ENCODE results near the gene PLEKHN1. TPM values are rescaled to one million over a fixed set of nuclear protein-coding genes. Genes with fewer than 3 reads are reported as not detected.

PLEKHN1 gene
- total RNA-seq, 1 experiment from 2014 or later, result not detected

- Histone ChIP-seq H3K36me3 (ENCODE audit: insufficient read depth, low read length, poor library complexity, severe bottlenecking) (peaks cover 6% of the 10 kb centered on the region), H3K4me3 (ENCODE audit: low read depth, low read length, poor library complexity, severe bottlenecking) (no peak overlapping the region), H3K4me1 (ENCODE audit: insufficient read depth, low read length, poor library complexity, severe bottlenecking) (peaks cover 8% of the 10 kb centered on the region), H3K9me3 (ENCODE audit: low read depth, low read length, poor library complexity, severe bottlenecking) (no peaks in the 10 kb centered on the region), H3K27ac (ENCODE audit: low read depth, low read length, poor library complexity, severe bottlenecking) (no peak overlapping the region), H3K27me3 (replicated peaks; ENCODE audit: insufficient read depth, low read depth, low read length, poor library complexity) (peaks cover 7% of the 10 kb centered on the region)
- no peak for TF ChIP-seq EZH2 (IDR thresholded peaks at IDR 0.05; ENCODE audit: borderline replicate concordance, low read depth, low read length, poor library complexity, severe bottlenecking)
- TF ChIP-seq, protein P1, sequence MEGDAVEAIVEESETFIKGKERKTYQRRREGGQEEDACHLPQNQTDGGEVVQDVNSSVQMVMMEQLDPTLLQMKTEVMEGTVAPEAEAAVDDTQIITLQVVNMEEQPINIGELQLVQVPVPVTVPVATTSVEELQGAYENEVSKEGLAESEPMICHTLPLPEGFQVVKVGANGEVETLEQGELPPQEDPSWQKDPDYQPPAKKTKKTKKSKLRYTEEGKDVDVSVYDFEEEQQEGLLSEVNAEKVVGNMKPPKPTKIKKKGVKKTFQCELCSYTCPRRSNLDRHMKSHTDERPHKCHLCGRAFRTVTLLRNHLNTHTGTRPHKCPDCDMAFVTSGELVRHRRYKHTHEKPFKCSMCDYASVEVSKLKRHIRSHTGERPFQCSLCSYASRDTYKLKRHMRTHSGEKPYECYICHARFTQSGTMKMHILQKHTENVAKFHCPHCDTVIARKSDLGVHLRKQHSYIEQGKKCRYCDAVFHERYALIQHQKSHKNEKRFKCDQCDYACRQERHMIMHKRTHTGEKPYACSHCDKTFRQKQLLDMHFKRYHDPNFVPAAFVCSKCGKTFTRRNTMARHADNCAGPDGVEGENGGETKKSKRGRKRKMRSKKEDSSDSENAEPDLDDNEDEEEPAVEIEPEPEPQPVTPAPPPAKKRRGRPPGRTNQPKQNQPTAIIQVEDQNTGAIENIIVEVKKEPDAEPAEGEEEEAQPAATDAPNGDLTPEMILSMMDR (conservative IDR thresholded peaks at IDR 0.05; ENCODE audit: low read depth, low read length), result no peak
- BruUV-seq (replicated peaks), result no TSS peak
- no peak for DNase-seq (ENCODE audit: low spot score)
- intact Hi-C loops (cut with micrococcal nuclease; ENCODE audit: unreplicated experiment), result no loop called here
- POLR2A ChIA-PET (ENCODE audit: low non-redundant PET), result no interaction called here
- CTCF ChIA-PET, result no interaction called here
These were observed 652 bp upstream of the PLEKHN1 start for GRCh38 chr1:965526-966134.

DNA sequence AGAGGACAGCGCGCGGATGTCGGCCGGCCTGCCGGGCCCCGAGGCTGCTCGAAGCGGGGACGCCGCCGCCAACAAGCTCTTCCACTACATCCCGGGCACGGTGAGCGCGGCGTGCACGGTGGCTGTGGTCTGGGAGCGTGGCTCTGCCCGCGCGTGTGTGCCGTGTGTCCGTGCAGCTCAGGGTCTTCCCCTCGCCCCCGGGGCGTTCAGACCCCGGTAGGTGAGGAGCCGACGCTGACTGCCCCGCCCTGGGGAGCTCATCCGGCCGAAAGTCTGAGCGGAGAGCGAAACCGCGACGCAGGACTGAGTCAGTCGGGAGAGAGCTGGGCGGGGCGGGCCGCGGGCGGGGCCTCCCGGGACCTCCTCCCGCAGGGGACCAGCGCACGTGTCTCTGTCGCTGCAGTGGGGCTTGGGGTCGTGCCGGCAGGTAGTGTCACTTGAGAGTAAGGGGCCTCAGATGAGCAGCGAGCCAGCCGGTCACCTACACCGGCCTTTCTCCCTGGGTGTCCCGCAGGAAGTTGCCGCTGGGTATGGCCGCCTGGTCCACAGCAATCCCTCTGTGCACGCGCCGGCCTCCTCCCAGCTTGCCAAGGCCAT, 520 bp downstream of the PLEKHN1 start:
- BruUV-seq (replicated peaks), result no TSS peak
- Histone ChIP-seq H3K27ac (ENCODE audit: low read depth, low read length, poor library complexity, severe bottlenecking) (no peak overlapping the region), H3K36me3 (ENCODE audit: insufficient read depth, low read length, poor library complexity, severe bottlenecking) (peaks cover 6% of the 10 kb centered on the region), H3K27me3 (replicated peaks; ENCODE audit: insufficient read depth, low read depth, low read length, poor library complexity) (peaks cover 18% of the 10 kb centered on the region), H3K4me1 (ENCODE audit: insufficient read depth, low read length, poor library complexity, severe bottlenecking) (peaks cover 8% of the 10 kb centered on the region), H3K4me3 (ENCODE audit: low read depth, low read length, poor library complexity, severe bottlenecking) (peak overlapping the region; percentile 51), H3K9me3 (ENCODE audit: low read depth, low read length, poor library complexity, severe bottlenecking) (no peaks in the 10 kb centered on the region)
- TF ChIP-seq, protein P1 (conservative IDR thresholded peaks at IDR 0.05; ENCODE audit: low read depth, low read length), result no peak
- TF ChIP-seq EZH2 (IDR thresholded peaks at IDR 0.05; ENCODE audit: borderline replicate concordance, low read depth, low read length, poor library complexity, severe bottlenecking), result no peak
- POLR2A ChIA-PET (ENCODE audit: low non-redundant PET), result no interaction called here
- CTCF ChIA-PET, result no interaction called here
- DNase-seq (ENCODE audit: low spot score), result peak; percentile 63
- intact Hi-C loops (cut with micrococcal nuclease; ENCODE audit: unreplicated experiment), result no loop called here

GRCh38 chr1:967466-968343, 1.4 kb downstream of the PLEKHN1 start:
- ChIA-PET CTCF (no interaction called here), POLR2A (ENCODE audit: low non-redundant PET) (no interaction called here)
- Histone ChIP-seq H3K4me1 (ENCODE audit: insufficient read depth, low read length, poor library complexity, severe bottlenecking) (peaks cover 8% of the 10 kb centered on the region), H3K4me3 (ENCODE audit: low read depth, low read length, poor library complexity, severe bottlenecking) (no peak overlapping the region), H3K36me3 (ENCODE audit: insufficient read depth, low read length, poor library complexity, severe bottlenecking) (no peaks in the 10 kb centered on the region), H3K27ac (ENCODE audit: low read depth, low read length, poor library complexity, severe bottlenecking) (no peak overlapping the region), H3K9me3 (ENCODE audit: low read depth, low read length, poor library complexity, severe bottlenecking) (no peaks in the 10 kb centered on the region), H3K27me3 (replicated peaks; ENCODE audit: insufficient read depth, low read depth, low read length, poor library complexity) (peaks cover 25% of the 10 kb centered on the region)
- no TSS peak for BruUV-seq (replicated peaks)
- no peak for DNase-seq (ENCODE audit: low spot score)
- TF ChIP-seq, protein P1 (conservative IDR thresholded peaks at IDR 0.05; ENCODE audit: low read depth, low read length), result no peak
- TF ChIP-seq EZH2 (IDR thresholded peaks at IDR 0.05; ENCODE audit: borderline replicate concordance, low read depth, low read length, poor library complexity, severe bottlenecking), result no peak
- intact Hi-C loops (cut with micrococcal nuclease; ENCODE audit: unreplicated experiment), result no loop called here

Data from A673 (cell line).